ENCODE data around the gene KRTAP10-5.
"Not testable (repeated sequence)": the region's sequence is repeated elsewhere in the genome, so short reads cannot be mapped to it uniquely, and the experiment has no call there.

The KRTAP10-5 gene

GRCh38 chr21:44591801-44592130, 11.4 kb upstream of the KRTAP10-5 start:
- not testable (repeated sequence) for FAIRE-seq; DNase-seq (ENCODE audit: low spot score)

DNA sequence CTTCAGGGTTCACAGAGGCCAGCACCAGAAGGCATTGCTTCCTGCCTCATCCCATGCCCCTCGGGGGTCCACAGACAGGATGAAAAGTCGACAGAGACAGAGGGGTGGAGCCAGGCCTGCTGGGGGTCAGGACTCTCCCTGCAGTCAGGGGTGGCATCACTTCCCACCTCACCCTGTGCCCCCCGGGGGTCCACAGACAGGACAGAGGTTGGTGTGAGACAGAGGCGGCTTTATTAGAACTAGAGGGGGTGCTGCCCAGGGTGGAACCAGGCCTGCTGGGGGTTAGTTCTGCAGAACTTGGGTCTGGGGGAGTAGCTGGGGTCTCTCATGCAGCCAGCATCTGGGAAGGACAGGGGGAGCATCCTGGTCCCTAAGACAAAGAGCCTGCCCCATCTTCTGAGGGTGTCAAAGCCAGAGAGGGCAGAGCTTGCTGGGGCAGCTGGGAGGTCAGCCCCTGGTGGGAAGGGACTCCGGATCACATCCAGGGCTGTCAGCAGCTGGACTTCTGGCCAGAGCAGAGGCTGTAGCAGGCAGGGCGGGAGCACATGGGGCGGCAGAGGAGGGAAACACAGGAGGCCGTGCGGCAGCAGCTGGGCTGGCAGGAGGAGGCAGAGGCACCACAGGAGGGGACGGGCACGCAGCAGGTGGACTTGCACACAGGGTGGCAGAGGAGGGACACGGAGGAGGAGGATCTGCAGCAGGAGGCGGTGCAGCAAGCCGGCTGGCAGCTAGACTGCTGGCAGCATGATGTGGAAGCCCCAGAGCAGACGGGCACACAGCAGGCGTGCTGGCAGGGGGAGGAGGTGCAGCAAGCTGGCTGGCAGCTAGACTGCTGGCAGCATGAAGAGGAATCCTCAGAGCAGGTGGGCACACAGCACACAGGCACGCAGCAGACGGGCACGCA, 10.7 kb upstream of the KRTAP10-5 start:
- not testable (repeated sequence) for DNase-seq (ENCODE audit: low spot score); FAIRE-seq

DNA sequence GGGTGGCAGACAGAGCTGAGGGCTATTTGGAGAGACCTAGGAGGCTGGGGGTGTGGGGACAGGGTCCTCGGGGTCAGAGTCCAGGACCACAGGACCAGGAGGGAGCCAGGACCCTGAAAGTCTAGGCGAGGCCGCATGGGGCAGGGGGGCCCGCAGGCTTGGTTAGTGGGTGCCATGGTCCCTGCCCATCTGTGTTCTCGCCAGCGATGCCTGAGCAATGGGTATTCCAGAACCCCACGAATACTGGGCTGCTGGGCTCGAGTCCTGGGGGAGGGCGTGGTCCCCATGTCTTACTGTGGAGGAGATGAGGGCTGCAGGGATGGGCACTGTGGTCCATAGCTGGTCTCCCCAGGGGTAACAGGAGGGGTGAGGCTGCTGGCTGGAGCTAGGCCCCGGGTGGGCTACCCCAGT, 9.9 kb upstream of the KRTAP10-5 start:
- FAIRE-seq (no peak), DNase-seq (ENCODE audit: low spot score) (no peak)

DNA sequence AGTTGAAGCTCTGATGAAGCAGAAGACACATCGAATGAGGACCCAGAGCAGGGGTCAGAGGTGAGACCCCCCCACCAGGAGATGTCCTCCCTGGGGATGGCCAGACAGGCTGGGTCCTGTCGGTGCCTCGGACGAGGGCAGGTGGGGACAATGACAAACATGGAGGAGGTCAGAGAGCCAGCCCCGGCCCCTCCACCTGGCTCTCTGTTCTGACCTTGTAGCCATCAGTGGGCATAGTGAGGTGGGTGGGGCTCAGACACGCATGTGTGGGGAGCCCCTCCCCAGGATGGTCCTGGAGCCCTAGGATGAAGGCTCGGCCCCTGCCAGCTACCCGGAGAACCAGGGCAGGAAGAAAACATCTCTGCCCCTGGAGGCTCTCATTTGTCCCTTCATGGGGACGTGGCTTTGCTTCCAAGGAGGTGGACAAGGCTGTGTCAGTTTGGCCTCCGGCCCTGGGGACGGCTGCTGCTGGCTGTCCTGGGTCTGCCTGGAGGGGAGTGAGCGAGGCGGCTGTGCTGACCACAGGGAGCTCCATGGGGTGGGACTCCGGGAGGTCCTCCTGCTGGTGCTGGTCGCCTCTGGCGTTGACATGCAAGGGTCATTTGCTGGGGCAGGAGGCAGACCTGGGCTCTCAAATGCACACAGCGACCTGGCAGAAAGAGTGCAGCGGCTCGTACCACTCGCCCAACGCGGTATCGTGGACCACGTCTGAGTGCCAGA, 9.3 kb upstream of the KRTAP10-5 start:
- no peak for FAIRE-seq

GRCh38 chr21:44589094-44589493, 8.7 kb upstream of the KRTAP10-5 start:
- no peak for FAIRE-seq

More for the DNA sequence above, 9.3 kb upstream of the KRTAP10-5 start:
- DNase-seq (ENCODE audit: low spot score), result no peak

DNA sequence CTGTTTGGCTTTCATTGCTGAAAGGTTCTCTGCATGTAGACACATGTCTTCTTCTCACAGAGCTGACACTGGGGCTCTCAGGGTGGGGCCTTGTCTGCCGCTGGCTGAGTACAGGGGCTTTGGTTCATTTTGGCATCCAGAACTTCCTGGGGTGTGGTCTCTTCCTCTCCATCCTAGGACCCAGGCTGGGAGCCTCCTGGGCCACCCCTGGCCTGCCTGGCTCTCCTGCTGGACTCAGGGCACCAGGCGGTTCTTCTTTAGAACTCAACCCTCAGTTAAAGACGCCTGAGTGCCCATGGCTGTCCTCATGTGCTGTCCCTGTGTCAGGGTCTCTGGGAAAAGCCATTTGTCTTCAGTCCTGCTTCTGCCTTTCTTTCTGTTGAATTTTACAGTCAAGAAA, 5.5 kb upstream of the KRTAP10-5 start:
- no peak for DNase-seq (ENCODE audit: low spot score)
- no peak for FAIRE-seq

More at GRCh38 chr21:44589094-44589493, 8.7 kb upstream of the KRTAP10-5 start:
- no peak for DNase-seq (ENCODE audit: low spot score)

- DNase-seq (ENCODE audit: low spot score) (no peak), FAIRE-seq (no peak)
These were observed 3.4 kb upstream of the KRTAP10-5 start for GRCh38 chr21:44583800-44584147.

DNA sequence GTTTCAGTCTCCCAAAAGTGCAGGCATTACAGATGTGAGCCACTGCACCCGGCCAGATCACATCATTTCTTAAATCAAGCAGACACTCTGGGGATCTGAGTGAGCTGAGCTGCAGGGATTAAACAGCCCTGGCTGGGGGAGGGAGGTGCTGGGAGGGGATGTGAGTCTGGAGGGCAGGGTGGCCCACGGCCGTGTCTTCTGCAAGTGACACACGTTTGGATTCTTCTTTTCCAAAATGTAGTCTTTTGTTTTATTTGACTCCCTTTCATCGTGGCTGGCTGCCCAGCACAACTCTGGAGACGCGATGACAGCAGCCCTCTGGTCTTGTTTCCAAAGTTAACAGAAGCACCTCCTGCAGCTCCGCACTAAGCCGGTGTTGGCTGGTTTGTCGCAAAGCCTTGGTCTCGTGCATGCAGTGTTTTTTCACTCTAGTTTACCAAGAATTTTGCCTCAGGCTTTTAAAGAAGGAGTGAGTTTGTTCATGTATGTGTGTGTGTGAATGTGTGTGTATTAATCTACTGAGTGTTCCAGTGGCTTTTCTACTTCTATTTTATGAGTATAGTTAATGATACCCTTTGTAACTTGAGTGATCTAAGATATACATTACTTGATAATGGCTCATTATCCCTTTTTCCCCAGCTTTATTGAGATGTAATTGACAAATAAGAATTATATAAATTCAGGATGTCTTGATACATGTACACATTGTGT, 2.8 kb upstream of the KRTAP10-5 start:
- FAIRE-seq (no peak), DNase-seq (ENCODE audit: low spot score) (no peak)

- DNase-seq (ENCODE audit: low spot score), result no peak
- no peak for FAIRE-seq
These were observed 1.7 kb upstream of the KRTAP10-5 start for GRCh38 chr21:44582055-44582454.

GRCh38 chr21:44581158-44581557, 754 bp upstream of the KRTAP10-5 start:
- no peak for FAIRE-seq
- no peak for DNase-seq (ENCODE audit: low spot score)

GRCh38 chr21:44579833-44580144, 615 bp downstream of the KRTAP10-5 start:
- FAIRE-seq (peak; percentile 17), DNase-seq (ENCODE audit: low spot score) (no peak)

DNA sequence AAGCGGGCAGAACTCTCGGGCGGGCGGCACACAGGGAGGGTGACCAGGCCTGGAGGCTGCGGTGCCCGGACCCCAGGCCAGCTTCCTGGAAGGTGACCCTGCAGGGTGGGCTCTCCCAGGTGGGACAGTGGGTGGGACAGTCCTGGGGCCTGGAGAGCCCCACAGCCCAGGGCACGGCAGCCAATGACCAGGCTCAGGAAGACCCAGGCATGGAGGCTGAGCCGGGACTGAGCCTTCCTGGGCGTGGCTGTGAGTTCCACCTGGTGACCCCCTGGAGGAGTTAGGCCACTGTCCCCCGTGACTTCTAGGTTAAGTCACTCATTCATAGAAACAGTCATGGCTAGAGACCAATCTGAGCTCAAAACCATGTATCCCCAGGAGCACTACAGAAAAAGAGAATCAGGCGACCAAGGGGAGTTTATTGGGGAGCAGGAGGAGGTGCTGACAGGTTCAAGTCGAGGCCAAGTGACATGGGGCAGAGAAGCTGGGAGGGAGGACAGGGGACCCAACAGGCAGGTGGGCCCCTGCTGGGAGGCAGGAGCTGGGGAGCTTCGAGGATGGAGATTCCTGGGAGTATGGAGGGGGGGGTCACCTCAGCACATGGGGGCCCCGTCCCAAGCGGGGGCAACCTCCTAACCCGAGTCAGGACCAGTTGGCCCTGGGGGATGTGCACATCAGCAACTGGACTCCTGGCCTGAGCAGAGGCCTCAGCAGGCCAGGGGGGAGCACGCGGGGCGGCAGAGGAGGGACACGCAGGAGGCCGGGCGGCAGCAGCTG, 1.2 kb downstream of the KRTAP10-5 start:
- no peak for FAIRE-seq
- DNase-seq (ENCODE audit: low spot score), result no peak

DNA sequence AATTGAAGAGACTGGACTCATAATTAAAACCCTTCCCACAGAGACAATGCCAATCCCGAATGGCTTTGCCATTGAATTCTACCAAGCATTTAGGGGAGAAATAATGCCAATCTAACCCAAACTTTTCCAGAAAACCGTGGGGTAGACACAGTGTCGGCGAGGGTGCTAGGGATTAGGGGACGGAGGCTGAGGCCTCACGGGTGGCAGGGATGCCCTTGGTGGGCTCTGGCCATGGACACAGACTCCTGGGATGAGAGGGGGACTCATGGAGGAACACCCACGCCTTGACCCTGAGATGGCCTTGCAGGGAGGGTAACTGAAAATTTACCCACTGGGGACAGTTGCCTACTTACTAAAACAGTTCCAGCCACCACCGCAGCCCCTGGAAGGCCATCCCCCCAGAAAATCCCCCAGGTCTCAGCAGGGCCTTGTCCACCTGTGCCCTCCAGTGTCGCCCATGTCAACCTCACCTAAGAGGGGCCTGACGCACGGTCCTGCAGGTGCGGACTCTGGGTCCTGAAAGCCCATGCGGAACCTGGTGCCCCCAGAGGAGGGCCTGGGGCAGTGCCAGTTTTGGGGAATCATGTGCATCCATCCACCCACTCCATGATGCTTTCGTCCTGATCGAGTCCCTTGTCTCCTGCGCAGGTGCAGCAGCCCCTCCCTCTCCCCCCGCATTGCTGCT, 1.9 kb downstream of the KRTAP10-5 start:
- DNase-seq (ENCODE audit: low spot score), result no peak
- no peak for FAIRE-seq

- no peak for DNase-seq (ENCODE audit: low spot score)
- FAIRE-seq, result no peak
These were observed 4.4 kb downstream of the KRTAP10-5 start for GRCh38 chr21:44576025-44576420.

GRCh38 chr21:44575307-44576024, 4.9 kb downstream of the KRTAP10-5 start:
- no peak for FAIRE-seq

DNA sequence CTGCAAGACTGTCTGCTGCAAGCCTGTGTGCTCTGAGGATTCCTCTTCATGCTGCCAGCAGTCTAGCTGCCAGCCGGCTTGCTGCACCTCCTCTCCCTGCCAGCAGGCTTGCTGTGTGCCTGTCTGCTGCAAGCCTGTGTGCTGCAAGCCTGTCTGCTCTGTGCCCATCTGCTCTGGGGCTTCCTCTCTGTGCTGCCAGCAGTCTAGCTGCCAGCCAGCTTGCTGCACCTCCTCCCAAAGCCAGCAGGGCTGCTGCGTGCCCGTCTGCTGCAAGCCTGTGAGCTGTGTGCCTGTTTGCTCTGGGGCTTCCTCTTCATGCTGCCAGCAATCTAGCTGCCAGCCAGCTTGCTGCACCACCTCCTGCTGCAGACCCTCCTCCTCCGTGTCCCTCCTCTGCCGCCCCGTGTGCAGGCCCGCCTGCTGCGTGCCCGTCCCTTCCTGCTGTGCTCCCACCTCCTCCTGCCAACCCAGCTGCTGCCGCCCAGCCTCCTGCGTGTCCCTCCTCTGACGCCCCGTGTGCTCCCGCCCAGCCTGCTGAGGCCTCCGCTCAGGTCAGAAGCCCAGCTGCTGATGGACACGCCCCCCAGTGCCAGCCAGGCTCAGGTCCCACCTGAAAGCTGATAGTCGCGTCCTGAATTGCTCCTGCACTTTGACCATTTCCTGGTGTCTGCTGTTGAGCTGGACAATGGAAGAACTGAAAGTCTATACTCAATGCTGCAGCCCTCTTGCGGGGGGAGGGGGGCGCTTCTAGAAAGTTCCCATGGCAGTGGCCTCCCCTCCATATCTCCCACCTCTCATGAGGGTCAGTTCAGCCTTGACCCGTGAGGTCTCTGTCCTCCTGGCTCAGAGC, 5.7 kb downstream of the KRTAP10-5 start:
- FAIRE-seq, result no peak

More at GRCh38 chr21:44575307-44576024, 4.9 kb downstream of the KRTAP10-5 start:
- no peak for DNase-seq (ENCODE audit: low spot score)

GRCh38 chr21:44573630-44574456, 6.6 kb downstream of the KRTAP10-5 start, which contains the start of gene KRTAP10-4:
KRTAP10-4 (plus strand) TSS chr21:44573729; CDS start chr21:44573759, 30 bp downstream.
- not testable (repeated sequence) for FAIRE-seq; DNase-seq (ENCODE audit: low spot score)

More for the DNA sequence above, 5.7 kb downstream of the KRTAP10-5 start:
- DNase-seq (ENCODE audit: low spot score), result no peak

GRCh38 chr21:44572959-44573583, 7.3 kb downstream of the KRTAP10-5 start:
- FAIRE-seq (no peak), DNase-seq (ENCODE audit: low spot score) (no peak)
